ENCODE data around the gene MTMR12. TPM values are rescaled to one million over a fixed set of nuclear protein-coding genes. Genes with fewer than 3 reads are reported as not detected.
"Not testable (repeated sequence)": the region's sequence is repeated elsewhere in the genome, so short reads cannot be mapped to it uniquely, and the experiment has no call there.

MTMR12 gene
- polyA plus RNA-seq, 3 donors from 2014 or later = 17.2 to 30.5 (median 20.3) TPM

GRCh38 chr5:32319926-32320543, 7.3 kb upstream of the MTMR12 start:
- no peak overlapping the region for H3K27ac Mint-ChIP-seq
- no peak for DNase-seq
- no peak overlapping the region for H3K4me3 Mint-ChIP-seq
- H3K4me1 Mint-ChIP-seq = no peaks in the 10 kb centered on the region
- H3K27me3 Mint-ChIP-seq (ENCODE audit: low read depth in 3 of 3) = peaks cover 1 to 9% (median 2%) of the 10 kb centered on the region in 3 donors
- peaks cover 3 to 8% (median 6%) of the 10 kb centered on the region in 6 donors for H3K9me3 Mint-ChIP-seq
- H3K36me3 Mint-ChIP-seq = peaks cover 5 to 6% (median 5%) of the 10 kb centered on the region in 3 donors

- Mint-ChIP-seq H3K9me3 (peaks cover 3 to 8% (median 6%) of the 10 kb centered on the region in 6 donors), H3K4me1 (peaks cover 0 to 3% of the 10 kb centered on the region in 2 donors), H3K27me3 (ENCODE audit: low read depth in 3 of 3) (peaks cover 0 to 9% (median 2%) of the 10 kb centered on the region in 3 donors), H3K4me3 (no peak overlapping the region), H3K36me3 (peaks cover 5 to 6% (median 5%) of the 10 kb centered on the region in 3 donors), H3K27ac (no peak overlapping the region)
- no peak for DNase-seq
Observed at GRCh38 chr5:32319392-32319791, 6.7 kb upstream of the MTMR12 start.

- Mint-ChIP-seq H3K9me3 (peaks cover 3 to 8% (median 6%) of the 10 kb centered on the region in 6 donors), H3K4me3 (no peak overlapping the region), H3K27me3 (ENCODE audit: low read depth in 3 of 3) (peaks cover 8 to 15% (median 14%) of the 10 kb centered on the region in 3 donors), H3K36me3 (peaks cover 5 to 6% (median 5%) of the 10 kb centered on the region in 3 donors), H3K27ac (no peak overlapping the region), H3K4me1 (peaks cover 1 to 10% of the 10 kb centered on the region in 2 donors)
- DNase-seq = no peak
Observed at GRCh38 chr5:32317041-32317440, 4.3 kb upstream of the MTMR12 start.

- Mint-ChIP-seq H3K4me3 (peak overlapping the region in 4 of 5 donors; percentile 9 to 49 (median 26)), H3K27me3 (ENCODE audit: low read depth in 3 of 3) (peaks cover 12 to 18% (median 16%) of the 10 kb centered on the region in 3 donors), H3K27ac (peak overlapping the region in 3 of 6 donors; percentile 12 to 54 (median 25)), H3K9me3 (no peaks in the 10 kb centered on the region), H3K4me1 (peaks cover 18 to 25% of the 10 kb centered on the region in 2 donors), H3K36me3 (peaks cover 0 to 4% (median 0%) of the 10 kb centered on the region in 3 donors)
- DNase-seq = no peak
Observed at GRCh38 chr5:32315221-32316014, 2.7 kb upstream of the MTMR12 start.

GRCh38 chr5:32314658-32315057, 1.9 kb upstream of the MTMR12 start:
- H3K4me1 Mint-ChIP-seq = peaks cover 25 to 33% of the 10 kb centered on the region in 2 donors
- H3K27ac Mint-ChIP-seq = peak overlapping the region in 4 of 6 donors; percentile 34 to 62 (median 49)
- peak overlapping the region; percentile 39 to 70 (median 66) for H3K4me3 Mint-ChIP-seq
- DNase-seq = no peak
- H3K9me3 Mint-ChIP-seq = no peaks in the 10 kb centered on the region
- peaks cover 12 to 21% (median 16%) of the 10 kb centered on the region in 3 donors for H3K27me3 Mint-ChIP-seq (ENCODE audit: low read depth in 3 of 3)
- H3K36me3 Mint-ChIP-seq = peaks cover 0 to 4% (median 0%) of the 10 kb centered on the region in 3 donors

GRCh38 chr5:32314152-32314488, 1.4 kb upstream of the MTMR12 start:
- H3K27ac Mint-ChIP-seq = peak overlapping the region; percentile 34 to 77 (median 54)
- H3K9me3 Mint-ChIP-seq, H3K36me3 Mint-ChIP-seq, DNase-seq: not testable (repeated sequence)
- H3K4me3 Mint-ChIP-seq = peak overlapping the region; percentile 39 to 70 (median 66)
- peaks cover 30 to 38% of the 10 kb centered on the region in 2 donors for H3K4me1 Mint-ChIP-seq
- peaks cover 12 to 21% (median 16%) of the 10 kb centered on the region in 3 donors for H3K27me3 Mint-ChIP-seq (ENCODE audit: low read depth in 3 of 3)

GRCh38 chr5:32312197-32312594, 543 bp downstream of the MTMR12 start:
- Mint-ChIP-seq H3K36me3 (peaks cover 0 to 7% (median 5%) of the 10 kb centered on the region in 3 donors), H3K27ac (peak overlapping the region; percentile 91 to 98 (median 94)), H3K27me3 (ENCODE audit: low read depth in 3 of 3) (peaks cover 12 to 21% (median 14%) of the 10 kb centered on the region in 3 donors), H3K4me1 (peaks cover 50 to 55% of the 10 kb centered on the region in 2 donors), H3K4me3 (peak overlapping the region; percentile 87 to 98 (median 92)), H3K9me3 (no peaks in the 10 kb centered on the region)
- DNase-seq = peak; percentile 52 to 60 (median 58)

DNA sequence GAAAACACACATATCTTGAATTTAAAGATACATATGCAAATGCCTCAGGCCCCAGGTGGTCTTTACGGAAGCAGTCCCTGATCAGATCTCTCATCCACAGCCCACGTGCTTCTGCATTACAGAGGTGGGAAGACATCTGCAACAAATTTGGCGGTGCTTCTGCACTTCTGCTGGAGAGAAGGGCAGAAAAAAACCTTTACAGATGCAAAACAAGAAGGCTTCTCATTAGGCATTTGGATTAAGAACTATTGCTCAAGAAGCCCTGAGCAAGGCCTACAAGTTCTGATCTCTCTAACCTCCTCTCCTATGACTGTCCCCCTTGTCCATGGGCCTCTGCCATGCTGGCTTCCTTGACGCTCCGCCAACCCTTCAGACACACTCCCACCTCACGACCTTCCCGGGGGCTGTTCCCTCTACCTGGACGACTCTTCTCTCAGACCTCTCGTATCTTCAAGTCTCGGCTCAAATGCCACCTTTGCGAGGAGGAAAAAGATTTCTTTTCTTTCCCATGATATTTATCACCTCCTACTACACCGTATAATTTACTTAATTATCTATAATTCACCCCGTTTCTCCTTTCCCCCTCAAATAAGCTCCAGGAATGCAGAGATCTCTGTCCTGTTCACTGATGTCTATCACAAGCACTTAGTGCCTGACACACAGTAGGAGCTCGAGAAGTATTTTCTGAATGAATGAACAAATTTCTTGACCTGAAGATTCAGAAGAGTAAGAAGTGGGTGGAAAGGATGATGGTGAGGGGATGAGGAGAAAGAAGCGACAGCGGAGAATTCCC, 1.1 kb downstream of the MTMR12 start:
- Mint-ChIP-seq H3K9me3 (no peaks in the 10 kb centered on the region), H3K4me3 (peak overlapping the region; percentile 87 to 98 (median 92)), H3K27me3 (ENCODE audit: low read depth in 3 of 3) (peaks cover 12 to 21% (median 14%) of the 10 kb centered on the region in 3 donors), H3K36me3 (peaks cover 0 to 7% (median 5%) of the 10 kb centered on the region in 3 donors), H3K27ac (peak overlapping the region; percentile 91 to 98 (median 94)), H3K4me1 (peaks cover 56 to 61% of the 10 kb centered on the region in 2 donors)
- no peak for DNase-seq

DNA sequence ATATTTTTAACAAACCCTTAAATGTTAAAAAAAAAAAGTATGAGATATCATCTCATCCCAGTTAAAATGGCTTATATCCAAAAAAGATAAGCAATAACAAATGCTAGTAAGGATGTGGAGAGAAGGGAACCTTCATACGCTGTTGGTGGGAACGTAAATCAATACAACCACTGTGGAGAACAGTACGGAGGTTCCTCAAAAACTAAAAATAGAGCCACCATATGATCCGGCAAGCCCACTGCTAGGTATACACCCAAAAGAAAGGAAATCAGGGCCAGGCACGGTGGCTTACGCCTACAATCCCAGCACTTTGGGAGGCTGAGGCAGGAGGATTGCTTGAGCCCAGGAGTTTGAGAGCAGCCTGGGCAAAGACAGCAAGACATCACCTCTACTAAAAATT, 3.0 kb downstream of the MTMR12 start:
- H3K4me3 Mint-ChIP-seq = peak overlapping the region in 3 of 5 donors; percentile 41 to 66 (median 46)
- no peak for DNase-seq
- H3K9me3 Mint-ChIP-seq = no peaks in the 10 kb centered on the region
- H3K27ac Mint-ChIP-seq = peak overlapping the region in 3 of 6 donors; percentile 39 to 95 (median 68)
- H3K27me3 Mint-ChIP-seq (ENCODE audit: low read depth in 3 of 3) = peaks cover 12 to 20% (median 14%) of the 10 kb centered on the region in 3 donors
- H3K36me3 Mint-ChIP-seq = peaks cover under 1 to 7% (median 5%) of the 10 kb centered on the region in 3 donors
- peaks cover 72 to 74% of the 10 kb centered on the region in 2 donors for H3K4me1 Mint-ChIP-seq

DNA sequence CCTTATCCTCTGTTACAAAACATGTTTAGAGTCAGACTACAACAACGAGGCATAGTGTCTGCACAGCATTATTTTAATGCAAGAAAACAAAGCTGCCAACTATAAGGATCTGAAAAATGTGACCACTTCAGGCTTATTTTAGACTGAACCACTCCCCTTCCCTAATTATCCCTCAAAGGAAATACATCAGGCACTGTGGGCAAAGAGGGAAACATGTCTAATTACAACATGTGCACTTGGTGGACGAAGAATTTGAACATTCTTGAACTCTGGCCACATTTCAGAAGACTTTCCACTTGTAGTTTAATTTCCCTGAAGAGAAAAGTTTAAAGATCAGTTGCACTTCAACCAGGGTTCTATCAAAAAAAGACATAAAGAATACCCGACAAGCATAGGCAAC, 3.8 kb downstream of the MTMR12 start:
- no peak for DNase-seq
- peaks cover 12 to 20% (median 14%) of the 10 kb centered on the region in 3 donors for H3K27me3 Mint-ChIP-seq (ENCODE audit: low read depth in 3 of 3)
- peak overlapping the region; percentile 11 to 68 (median 56) for H3K27ac Mint-ChIP-seq
- H3K4me1 Mint-ChIP-seq = peaks cover 75 to 82% of the 10 kb centered on the region in 2 donors
- no peaks in the 10 kb centered on the region for H3K9me3 Mint-ChIP-seq
- H3K4me3 Mint-ChIP-seq = peak overlapping the region in 4 of 5 donors; percentile 10 to 52 (median 42)
- peaks cover 4 to 11% (median 5%) of the 10 kb centered on the region in 3 donors for H3K36me3 Mint-ChIP-seq

DNA sequence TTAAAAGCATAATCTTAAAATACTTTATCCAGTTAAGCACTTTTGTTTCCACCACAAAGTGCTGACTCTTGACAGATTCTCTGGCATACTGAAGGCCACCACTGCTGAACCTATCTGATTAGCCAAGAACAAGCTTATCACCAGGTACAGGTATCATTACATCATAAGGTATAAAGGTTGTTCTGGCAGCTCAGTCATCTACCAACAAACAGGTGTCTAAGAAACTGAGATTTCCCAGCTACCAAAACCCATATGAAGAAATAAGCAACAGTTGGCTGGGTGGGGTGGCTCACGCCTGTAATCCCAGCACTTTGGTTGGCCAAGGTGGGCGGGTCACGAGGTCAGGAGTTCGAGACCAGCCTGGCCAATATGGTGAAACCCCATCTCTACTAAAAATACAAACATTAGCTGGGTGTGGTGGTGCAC, 5.0 kb downstream of the MTMR12 start:
- H3K4me1 Mint-ChIP-seq = peaks cover 83 to 94% of the 10 kb centered on the region in 2 donors
- peaks cover 4 to 11% (median 5%) of the 10 kb centered on the region in 3 donors for H3K36me3 Mint-ChIP-seq
- no peaks in the 10 kb centered on the region for H3K9me3 Mint-ChIP-seq
- peaks cover 6 to 12% (median 7%) of the 10 kb centered on the region in 3 donors for H3K27me3 Mint-ChIP-seq (ENCODE audit: low read depth in 3 of 3)
- DNase-seq = no peak
- H3K4me3 Mint-ChIP-seq = no peak overlapping the region
- H3K27ac Mint-ChIP-seq = peak overlapping the region in 1 of 6 donors; percentile 57

GRCh38 chr5:32304622-32305021, 8.1 kb downstream of the MTMR12 start:
- no peak for DNase-seq
- peaks cover 5 to 9% (median 7%) of the 10 kb centered on the region in 3 donors for H3K36me3 Mint-ChIP-seq
- H3K4me3 Mint-ChIP-seq = peak overlapping the region in 1 of 5 donors; percentile 3
- no peaks in the 10 kb centered on the region for H3K27me3 Mint-ChIP-seq (ENCODE audit: low read depth in 3 of 3)
- peak overlapping the region in 5 of 6 donors; percentile 9 to 87 (median 78) for H3K27ac Mint-ChIP-seq
- H3K4me1 Mint-ChIP-seq = peaks cover 83 to 99% of the 10 kb centered on the region in 2 donors
- no peaks in the 10 kb centered on the region for H3K9me3 Mint-ChIP-seq

GRCh38 chr5:32303755-32304120, 9.0 kb downstream of the MTMR12 start:
- Mint-ChIP-seq H3K9me3 (no peaks in the 10 kb centered on the region), H3K36me3 (peaks cover 0 to 9% (median 7%) of the 10 kb centered on the region in 3 donors), H3K4me3 (no peak overlapping the region), H3K27ac (peak overlapping the region in 1 of 6 donors; percentile 25), H3K4me1 (peaks cover 83 to 99% of the 10 kb centered on the region in 2 donors), H3K27me3 (ENCODE audit: low read depth in 3 of 3) (no peaks in the 10 kb centered on the region)
- no peak for DNase-seq
